ENCODE measurements around the gene TOP1.

GRCh38 chr20:41030531-41031242, 2.1 kb downstream of the TOP1 start:
- TF ChIP-seq CTCF (IDR thresholded peaks at IDR 0.05; ENCODE audit: borderline replicate concordance, extremely low read depth, low read length, poor library complexity, severe bottlenecking): no peak
- TF ChIP-seq EZH2 (IDR thresholded peaks at IDR 0.05; ENCODE audit: borderline replicate concordance, low read depth, low read length, severe bottlenecking): no peak
